Ovary (tissue), 3 donors: Measurements from ENCODE around the gene FEM1C.

Source experiments
- CTCF ChIP-seq, 3 donors: fragments of 450-650 bp in 2 of 3; fragments of 200-600 bp in 1 of 3; IDR thresholded peaks; one replicate each; pipeline versions ENCODE4 v1.5.1 to v1.8.0; 2016 to 2022; ENCODE audit warnings: antibody characterized with exemption in 3 of 3, mild to moderate bottlenecking in 1 of 3
- EP300 ChIP-seq: sonication (generic); formaldehyde crosslinking; IDR thresholded peaks from one replicate; pipeline ENCODE4 v1.6.1; 2017; ENCODE audit warnings: antibody characterized with exemption
- POLR2A ChIP-seq: fragments of 450-650 bp; IDR thresholded peaks from one replicate; pipeline ENCODE4 v1.6.1; 2017; ENCODE audit warnings: antibody characterized with exemption, mild to moderate bottlenecking, moderate library complexity
- donor health status: DM: no; HTN: no; CAD: no.

- TF ChIP-seq CTCF (IDR thresholded peaks at IDR 0.05) = no peak
- no peak for TF ChIP-seq POLR2A
- TF ChIP-seq EP300 = no peak
These were observed 54.0 kb downstream of the FEM1C start for GRCh38 chr5:115490596-115490995.
